ENCODE results near the gene CCDC68. TPM values are rescaled to one million over a fixed set of nuclear protein-coding genes. Genes with fewer than 3 reads are reported as not detected.
A peak's percentile ranks its signal among the peaks of the same experiment; 100 is the strongest.

CCDC68 gene
- total RNA-seq, 4 donors from 2014 or later: 72.6 to 99.7 (median 84.7) TPM

- peak in 1 of 3 donors; percentile 50 for DNase-seq
- Histone ChIP-seq H3K4me3 (no peak overlapping the region), H3K36me3 (no peaks in the 10 kb centered on the region), H3K4me1 (peaks cover 0 to 43% (median under 1%) of the 10 kb centered on the region in 4 donors), H3K9me3 (no peaks in the 10 kb centered on the region), H3K27ac (no peak overlapping the region), H3K27me3 (no peaks in the 10 kb centered on the region)
- TF ChIP-seq CTCF (IDR thresholded peaks at IDR 0.05) (peak in 4 of 6 experiments; percentile 15 to 69 (median 54)), POLR2A (IDR thresholded peaks at IDR 0.05) (no peak)
These were observed 9.0 kb downstream of the CCDC68 start for GRCh38 chr18:54950221-54950620.

- no peaks in the 10 kb centered on the region for H3K36me3 ChIP-seq
- peaks cover 0 to 44% (median 2%) of the 10 kb centered on the region in 4 donors for H3K4me1 ChIP-seq
- TF ChIP-seq CTCF (IDR thresholded peaks at IDR 0.05) (no peak), POLR2A (IDR thresholded peaks at IDR 0.05) (no peak)
- no peaks in the 10 kb centered on the region for H3K9me3 ChIP-seq
- H3K27ac ChIP-seq: no peak overlapping the region
- DNase-seq: no peak
- no peak overlapping the region for H3K4me3 ChIP-seq
- H3K27me3 ChIP-seq: no peaks in the 10 kb centered on the region
These were observed 9.7 kb downstream of the CCDC68 start for GRCh38 chr18:54949588-54949987.

- no peak for DNase-seq
- no peaks in the 10 kb centered on the region for H3K27me3 ChIP-seq
- peak overlapping the region in 2 of 4 donors; percentile 54 to 64 for H3K27ac ChIP-seq
- no peaks in the 10 kb centered on the region for H3K9me3 ChIP-seq
- no peak overlapping the region for H3K4me3 ChIP-seq
- H3K36me3 ChIP-seq: no peaks in the 10 kb centered on the region
- TF ChIP-seq CTCF (IDR thresholded peaks at IDR 0.05) (no peak), POLR2A (IDR thresholded peaks at IDR 0.05) (no peak)
- H3K4me1 ChIP-seq: peaks cover 0 to 44% (median 2%) of the 10 kb centered on the region in 4 donors
These were observed 10.9 kb downstream of the CCDC68 start for GRCh38 chr18:54948350-54948837.

GRCh38 chr18:54947091-54947490 lies 12.2 kb downstream of the CCDC68 start:
- peak in 1 of 3 donors; percentile 52 for DNase-seq
- Histone ChIP-seq H3K27ac (peak overlapping the region in 3 of 4 donors; percentile 62 to 78 (median 64)), H3K4me1 (peaks cover 0 to 44% (median 2%) of the 10 kb centered on the region in 4 donors)

GRCh38 chr18:54946149-54946581 lies 13.1 kb downstream of the CCDC68 start:
- TF ChIP-seq CTCF (IDR thresholded peaks at IDR 0.05): no peak
- TF ChIP-seq POLR2A (IDR thresholded peaks at IDR 0.05): no peak
- DNase-seq: peak in 2 of 3 donors; percentile 78 to 90
- Histone ChIP-seq H3K27ac (peak overlapping the region in 3 of 4 donors; percentile 62 to 78 (median 64)), H3K9me3 (no peaks in the 10 kb centered on the region), H3K36me3 (peaks cover 0 to 14% (median 0%) of the 10 kb centered on the region in 3 donors), H3K4me1 (peaks cover 0 to 44% (median 2%) of the 10 kb centered on the region in 4 donors), H3K27me3 (no peaks in the 10 kb centered on the region), H3K4me3 (peak overlapping the region; percentile 16 to 33 (median 32))

More at GRCh38 chr18:54947091-54947490, 12.2 kb downstream of the CCDC68 start:
- Histone ChIP-seq H3K4me3 (peak overlapping the region in 2 of 4 donors; percentile 32 to 33), H3K27me3 (no peaks in the 10 kb centered on the region), H3K36me3 (peaks cover 0 to 6% (median 0%) of the 10 kb centered on the region in 3 donors), H3K9me3 (no peaks in the 10 kb centered on the region)
- TF ChIP-seq POLR2A (IDR thresholded peaks at IDR 0.05) (no peak), CTCF (IDR thresholded peaks at IDR 0.05) (no peak)

Data from Peyer's patch (tissue), 4 donors.